Stimulated activated CD4-positive, alpha-beta T cell treated with anti-CD3 and anti-CD28 coated beads, Interleukin-2, amount 100 ng/mL, for 24 hours (primary cell): ENCODE results near the gene NR3C1.

Source experiments
- DNase-seq, 2 donors: peaks; one replicate each; pipeline ENCODE4 v3.0.0-alpha.2; 2020

The NR3C1 gene

DNA sequence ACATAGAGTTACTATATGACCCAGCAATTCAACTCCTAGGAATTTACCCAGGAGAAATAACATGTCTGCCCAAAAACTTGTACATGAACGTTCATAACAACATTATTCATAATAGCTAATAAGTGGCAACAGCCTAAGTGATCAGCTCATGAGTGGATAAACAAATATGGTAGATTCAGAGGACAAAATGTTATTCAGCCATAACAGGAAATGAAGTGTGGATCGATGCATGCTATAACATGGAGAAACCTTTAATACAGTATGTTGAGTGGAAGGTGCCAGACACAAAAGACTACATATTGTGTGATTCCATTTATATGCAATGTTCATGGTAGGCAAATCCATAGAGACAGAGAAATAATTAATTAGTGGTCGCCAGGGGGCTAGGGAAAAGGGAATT lies 22.3 kb upstream of the NR3C1 start:
- no peak for DNase-seq

GRCh38 chr5:143418140-143418866 lies 14.8 kb upstream of the NR3C1 start:
- no peak for DNase-seq

- no peak for DNase-seq
These were observed 14.1 kb upstream of the NR3C1 start for GRCh38 chr5:143417503-143418139.

- no peak for DNase-seq
These were observed 12.9 kb upstream of the NR3C1 start for GRCh38 chr5:143416411-143416810.

DNA sequence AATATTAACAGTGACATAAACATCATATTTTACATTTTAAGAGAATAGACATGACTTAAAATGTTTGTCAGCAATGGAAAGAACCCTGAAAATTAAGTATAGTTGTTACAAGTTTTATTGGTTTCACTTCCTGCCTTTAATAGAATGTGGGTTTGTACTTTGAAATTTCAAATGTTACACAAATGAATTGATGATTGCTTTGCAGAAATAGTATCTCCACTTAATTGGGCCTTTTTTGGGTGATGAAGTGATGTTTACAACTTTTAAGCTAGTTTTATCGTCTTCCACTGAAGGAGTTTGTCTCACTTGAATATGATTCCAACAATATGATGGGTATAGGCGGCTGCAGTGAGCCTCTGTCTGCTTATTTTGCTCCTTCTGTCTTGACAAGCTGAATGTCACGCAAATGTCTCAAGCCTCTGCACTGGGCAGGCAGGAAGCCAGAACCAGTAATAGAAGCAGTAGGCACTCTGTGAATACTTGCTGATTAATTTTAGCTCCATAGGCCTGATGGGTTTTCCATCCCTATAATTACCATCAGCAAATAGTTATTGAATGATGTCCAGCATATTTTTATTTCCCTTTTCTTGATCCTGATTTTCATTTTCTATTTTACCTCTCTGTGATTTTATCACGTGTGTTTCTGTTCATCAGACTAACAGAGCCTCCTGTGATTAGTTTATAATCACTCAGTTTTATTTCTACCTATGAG lies 10.6 kb upstream of the NR3C1 start:
- DNase-seq, result no peak

GRCh38 chr5:143412661-143413342 lies 9.3 kb upstream of the NR3C1 start:
- DNase-seq, result no peak

DNA sequence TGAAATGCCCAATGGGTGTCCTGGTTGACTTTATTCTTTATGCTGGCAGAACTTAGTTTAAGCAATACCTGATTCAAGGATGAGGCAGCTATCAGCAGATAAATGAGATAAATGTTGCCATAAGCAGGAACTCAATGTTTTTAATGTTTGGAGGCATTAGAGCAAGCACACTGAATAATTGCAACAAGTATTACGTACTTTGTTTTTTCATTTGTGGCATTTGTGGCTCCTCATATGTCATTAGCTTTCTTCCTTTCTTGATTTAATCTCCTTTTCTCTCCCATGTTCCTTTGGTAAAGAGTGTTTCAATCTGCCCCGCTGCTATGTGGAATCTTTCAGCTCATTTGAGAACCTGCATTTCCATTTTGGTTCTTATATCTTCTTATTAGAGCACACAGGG lies 6.4 kb upstream of the NR3C1 start:
- no peak for DNase-seq

- DNase-seq, result no peak
These were observed 2.9 kb upstream of the NR3C1 start for GRCh38 chr5:143406408-143406807.

DNA sequence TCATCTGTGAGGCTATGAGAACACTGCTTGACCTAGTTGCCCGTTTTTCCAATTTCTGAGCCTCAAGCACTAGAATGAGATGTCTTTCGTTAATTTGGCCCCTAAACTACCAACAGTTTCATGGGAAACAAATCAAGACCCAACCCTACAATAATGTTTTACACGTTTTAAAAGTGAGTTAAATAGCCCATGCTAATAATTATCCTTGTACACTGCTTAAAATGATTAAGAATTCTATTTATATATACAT lies 2.3 kb upstream of the NR3C1 start:
- DNase-seq, result no peak

DNA sequence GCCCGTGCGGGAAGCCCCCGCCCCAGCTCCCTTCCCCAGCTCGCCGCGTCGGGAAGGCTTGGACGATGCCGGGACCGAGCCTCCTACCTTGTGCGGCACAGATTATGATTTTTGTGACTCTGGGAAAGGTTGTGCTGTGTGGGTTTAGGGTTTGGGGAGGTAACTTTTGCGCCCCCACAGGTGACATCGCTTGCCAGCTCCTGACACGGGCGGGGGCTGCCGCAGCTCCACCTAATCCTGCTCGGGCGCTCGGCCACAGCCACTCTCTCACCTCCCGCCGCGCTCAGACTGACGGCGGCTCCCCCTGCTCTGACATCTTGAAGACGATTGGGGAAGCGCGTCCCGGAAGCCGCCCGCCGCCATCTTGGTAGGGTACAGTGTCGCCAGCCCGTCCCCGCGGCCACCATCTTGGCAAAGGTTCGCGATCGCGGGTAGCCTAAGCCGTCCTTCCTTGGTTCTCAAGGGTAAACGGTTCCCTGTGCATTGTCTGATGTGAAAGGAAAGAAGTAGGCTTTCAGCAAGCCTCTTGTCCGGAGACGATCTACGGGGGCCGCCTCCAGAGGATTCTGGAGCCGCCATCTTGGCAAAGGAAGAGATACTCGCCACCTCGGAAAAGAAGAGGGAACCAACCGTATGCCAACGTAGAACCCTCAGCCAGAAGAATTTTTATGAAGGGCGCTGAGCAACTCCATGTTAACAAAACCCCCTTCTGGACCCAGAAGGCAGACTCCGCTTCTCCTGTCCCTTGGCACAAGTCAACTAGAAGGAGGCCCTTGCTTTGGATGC lies 1.8 kb upstream of the NR3C1 start:
- peak; percentile 86 to 88 for DNase-seq

- peak; percentile 65 to 66 for DNase-seq
These were observed 1.1 kb upstream of the NR3C1 start for GRCh38 chr5:143404416-143405062.

GRCh38 chr5:143403334-143403592 lies 223 bp downstream of the NR3C1 start:
- DNase-seq, result no peak

GRCh38 chr5:143402553-143403333 lies 743 bp downstream of the NR3C1 start:
- DNase-seq, result peak; percentile 59 to 60

DNA sequence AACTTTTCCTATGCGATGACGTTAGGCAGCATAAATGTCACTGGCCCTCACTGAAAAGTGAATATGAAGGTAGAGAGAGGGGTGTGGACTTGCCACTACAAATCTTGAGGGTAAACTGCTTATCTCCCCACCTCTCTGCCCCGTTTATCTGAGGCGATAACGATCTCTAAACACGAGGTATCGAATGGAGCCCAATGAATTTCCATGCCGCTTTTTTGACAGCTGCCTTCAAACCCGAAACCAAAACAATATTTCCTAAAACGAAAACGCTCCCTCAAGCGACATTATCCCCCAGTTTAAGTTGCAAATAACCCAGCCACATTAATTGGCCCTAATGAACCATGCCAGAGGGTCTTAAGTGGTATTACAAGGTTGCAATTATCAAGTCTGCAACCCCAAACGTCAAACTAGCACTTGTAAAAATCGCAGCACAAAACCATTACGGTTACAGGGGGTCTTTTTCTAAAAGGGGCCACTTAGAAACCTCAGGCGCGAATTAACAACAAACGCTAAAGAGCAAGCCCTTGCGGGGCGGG lies 1.4 kb downstream of the NR3C1 start:
- DNase-seq, result peak in 1 of 2 donors; percentile 31

DNA sequence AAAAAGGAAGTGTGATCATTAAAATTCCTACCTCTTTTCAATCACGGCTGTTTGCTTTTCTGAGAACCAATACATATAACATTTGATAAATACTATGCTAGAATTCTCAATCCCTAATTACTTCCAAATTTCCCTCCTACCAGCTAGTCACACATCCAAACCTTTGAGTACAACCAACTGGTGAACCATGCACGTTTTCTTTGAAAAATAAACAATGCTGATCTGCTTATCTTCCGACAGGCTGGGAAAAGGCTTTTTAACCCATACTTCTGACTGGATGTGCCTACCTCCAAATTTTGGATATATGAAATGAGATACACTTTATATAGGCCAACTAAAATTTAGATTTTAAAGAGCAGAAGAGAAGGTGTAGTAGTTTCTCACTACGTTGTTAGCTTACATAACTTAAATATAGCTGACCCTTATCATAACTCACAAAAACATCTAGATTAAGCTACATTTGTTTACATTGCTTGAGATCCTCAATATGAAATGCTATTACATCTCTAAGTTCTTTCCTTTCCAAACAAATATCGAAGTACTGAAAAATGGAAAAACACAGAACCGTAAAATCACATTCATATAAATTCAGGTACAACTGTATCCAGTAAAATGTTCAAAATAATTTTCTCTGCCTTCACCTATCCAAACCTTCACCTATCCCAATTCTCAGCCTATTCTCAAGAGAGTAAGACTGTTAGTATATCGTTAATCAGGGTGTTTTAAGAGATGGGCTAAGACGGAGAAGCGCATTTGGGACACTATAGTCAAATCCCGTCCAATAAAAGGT lies 2.1 kb downstream of the NR3C1 start:
- DNase-seq, result no peak

DNA sequence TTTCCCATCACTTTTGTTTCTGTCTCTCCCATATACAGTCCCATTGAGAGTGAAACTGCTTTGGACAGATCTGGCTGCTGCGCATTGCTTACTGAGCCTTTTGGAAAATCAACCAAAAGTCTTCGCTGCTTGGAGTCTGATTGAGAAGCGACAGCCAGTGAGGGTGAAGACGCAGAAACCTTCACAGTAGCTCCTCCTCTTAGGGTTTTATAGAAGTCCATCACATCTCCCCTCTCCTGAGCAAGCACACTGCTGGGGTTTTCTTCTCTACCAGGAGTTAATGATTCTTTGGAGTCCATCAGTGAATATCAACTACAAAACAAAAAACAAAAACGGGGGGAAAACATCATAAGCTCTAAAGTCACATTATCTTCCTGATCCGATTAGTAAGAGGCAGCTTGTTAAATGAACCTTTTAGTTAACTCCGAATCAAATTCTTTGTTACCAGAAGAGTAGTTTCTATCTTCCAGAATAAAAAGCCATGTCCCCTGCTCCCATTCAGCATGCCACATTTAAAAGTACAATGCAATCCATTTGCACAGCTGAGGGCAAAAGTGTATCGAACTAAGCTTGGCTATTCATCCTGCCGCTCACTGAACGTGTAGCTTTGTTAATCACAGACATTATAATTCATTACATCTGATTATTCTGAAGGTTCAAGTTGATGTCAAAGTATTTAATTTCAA lies 2.8 kb downstream of the NR3C1 start:
- no peak for DNase-seq

GRCh38 chr5:143399616-143400540 lies 3.6 kb downstream of the NR3C1 start:
- DNase-seq, result no peak

DNA sequence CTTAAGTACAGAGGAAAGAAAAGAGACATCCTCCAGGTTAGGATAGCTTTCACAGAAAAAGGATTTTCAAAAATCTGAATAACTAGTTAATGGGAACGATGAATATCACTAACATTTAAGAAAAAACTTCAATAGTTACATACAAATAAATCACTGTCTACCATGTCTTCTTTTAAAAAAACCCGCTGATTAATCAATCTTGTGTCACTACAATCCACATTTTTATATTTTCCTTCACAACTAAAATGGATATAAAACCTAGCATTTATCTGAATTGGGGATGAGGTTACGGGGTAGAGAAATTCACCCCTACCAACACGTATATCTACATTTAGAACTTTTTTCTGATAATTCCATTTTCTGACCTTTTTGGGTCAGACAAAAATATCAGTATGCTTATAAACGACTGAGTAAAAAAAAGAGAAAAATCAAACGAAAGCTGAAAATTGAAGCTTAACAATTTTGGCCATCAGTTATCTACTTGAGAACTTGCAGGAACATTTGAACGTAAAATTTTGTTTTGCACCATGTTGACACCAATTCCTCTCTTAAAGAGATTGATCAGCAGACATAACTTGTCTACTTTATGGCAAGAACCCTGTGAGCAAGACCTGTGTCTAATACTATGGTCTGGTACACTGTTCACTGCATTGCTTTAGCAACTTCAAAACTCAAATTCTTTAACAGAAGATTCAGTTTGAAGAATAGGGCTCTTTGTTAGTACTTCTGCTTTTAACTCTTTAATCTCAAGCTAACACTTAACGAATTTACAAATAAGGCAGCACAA lies 4.8 kb downstream of the NR3C1 start:
- DNase-seq, result no peak
